Body of pancreas (tissue), 4 donors: ENCODE measurements around the gene POLR1E. TPM values are rescaled to one million over a fixed set of nuclear protein-coding genes. Genes with fewer than 3 reads are reported as not detected.

Experiments
- ATAC-seq: fragments of 150-250 bp; one replicate; pipeline ENCODE4 v1.9.1; 2016
- DNase-seq, 4 donors: peaks; one replicate each; pipeline ENCODE4 v3.0.0-alpha.2; 2019
- H3K27ac ChIP-seq, 4 donors: fragments of 200-600 bp; sonication (generic); 1 replicate in 3 of 4; 2 replicates in 1 of 4; pipeline versions ENCODE4 v1.5.1 to v1.6.1; 2016 to 2019; ENCODE audit warnings: mild to moderate bottlenecking in 1 of 4, mixed read lengths in 1 of 4, moderate library complexity in 1 of 4
- H3K27me3 ChIP-seq, 2 donors: fragments of 200-600 bp; sonication (generic); one replicate each; pipeline ENCODE4 v1.6.0; 2016; ENCODE audit warnings: mild to moderate bottlenecking in 1 of 2
- H3K36me3 ChIP-seq, 2 donors: fragments of 200-600 bp; sonication (generic); replicated peaks in 1 of 2; 2 replicates each; pipeline ENCODE4 v1.5.1; 2016; ENCODE audit warnings: low read depth in 2 of 2; ENCODE audit not compliant: insufficient read depth in 1 of 2
- H3K4me1 ChIP-seq: fragments of 200-600 bp; sonication (generic); one replicate; pipeline ENCODE4 v1.6.0; 2016
- H3K4me3 ChIP-seq, 2 donors: fragments of 200-600 bp; sonication (generic); 1 replicate in 1 of 2; 2 replicates in 1 of 2; pipeline ENCODE4 v1.5.1; 2016 to 2019
- H3K9me3 ChIP-seq, 3 donors: fragments of 200-600 bp; sonication (generic); 1 replicate in 2 of 3; 2 replicates in 1 of 3; pipeline ENCODE4 v1.5.1; 2016
- CTCF ChIP-seq, 7 experiments: fragments of 450-650 bp in 4 of 7; fragments of 200-600 bp in 3 of 7; sonication (generic) in 3 of 7; IDR thresholded peaks; one replicate each; pipeline ENCODE4 v1.5.1; 2016 to 2019; ENCODE audit warnings: antibody characterized with exemption in 7 of 7
- POLR2A ChIP-seq, 3 donors: fragments of 450-650 bp; IDR thresholded peaks; one replicate each; pipeline ENCODE4 v1.6.1; 2016; ENCODE audit warnings: antibody characterized with exemption in 3 of 3, mild to moderate bottlenecking in 2 of 3
- WGBS, 2 donors: methylation state at CpG; one replicate each; pipeline ENCODE4 v1.1.5; 2017; 5-methylcytosine and 5-hydroxymethylcytosine counted together
- intact Hi-C: fragments of 100-400 bp; cut with DNase I; formaldehyde crosslinking; loops from one replicate; pipeline ENCODE4 v1.15.1; 2023
- total RNA-seq, 2 donors: library from RNA; depleted of rRNA; stranded (reverse); fragments of >200 nt; gene quantifications; one replicate each; pipeline ENCODE4 v1.1.0, GENCODE V29; 2016

The POLR1E gene
- total RNA-seq, 2 donors from 2014 or later = 9.6 to 15.0 TPM

- 13 to 22% methylated on average over 2 of the region's 2 CpGs for WGBS, 2 donors
- H3K36me3 ChIP-seq = peaks cover 0 to 11% of the 10 kb centered on the region in 2 donors
- ATAC-seq (peak; percentile 68), DNase-seq (peak; percentile 24 to 53 (median 46))
- H3K9me3 ChIP-seq = no peaks in the 10 kb centered on the region
- intact Hi-C loops = no loop called here
- H3K27ac ChIP-seq = peak overlapping the region in 1 of 4 donors; percentile 31
- no peak overlapping the region for H3K4me3 ChIP-seq
- no peak for TF ChIP-seq CTCF (IDR thresholded peaks at IDR 0.05)
- no peak for TF ChIP-seq POLR2A (IDR thresholded peaks at IDR 0.05)
- H3K4me1 ChIP-seq = peaks cover 14% of the 10 kb centered on the region
- no peaks in the 10 kb centered on the region for H3K27me3 ChIP-seq
These were observed 16.3 kb downstream of the POLR1E start for GRCh38 chr9:37501957-37502596.

- no peak for ATAC-seq
- no peaks in the 10 kb centered on the region for H3K27me3 ChIP-seq
- 90 to 92% methylated on average over 3 of the region's 3 CpGs for WGBS, 2 donors
- H3K27ac ChIP-seq = no peak overlapping the region
- intact Hi-C loops = no loop called here
- no peak for TF ChIP-seq POLR2A (IDR thresholded peaks at IDR 0.05)
- TF ChIP-seq CTCF (IDR thresholded peaks at IDR 0.05) = no peak
- H3K9me3 ChIP-seq = no peaks in the 10 kb centered on the region
- H3K4me1 ChIP-seq = peaks cover 14% of the 10 kb centered on the region
- peak in 1 of 4 donors; percentile 50 for DNase-seq
- H3K4me3 ChIP-seq = no peak overlapping the region
- peaks cover 0 to 1% of the 10 kb centered on the region in 2 donors for H3K36me3 ChIP-seq
These were observed 18.0 kb downstream of the POLR1E start for GRCh38 chr9:37503736-37504135.

DNA sequence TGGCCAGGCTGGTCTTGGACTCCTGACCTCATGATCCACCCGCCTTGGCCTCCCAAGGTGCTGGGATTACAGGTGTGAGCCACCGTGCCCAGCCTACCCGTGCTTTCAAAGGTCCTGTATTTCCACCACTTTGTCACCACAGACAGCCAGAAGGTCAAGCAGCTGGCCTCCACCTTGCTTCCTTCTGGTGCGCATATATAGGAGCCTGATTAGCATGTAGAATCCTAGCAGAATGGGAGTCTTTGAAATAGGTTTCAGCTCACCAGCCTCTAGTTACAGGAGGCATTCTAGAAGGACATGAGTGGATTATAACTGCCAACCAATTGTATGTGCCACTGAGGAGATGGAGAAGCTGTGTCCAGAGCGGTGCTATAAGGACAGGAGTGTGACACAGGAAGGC, 18.9 kb downstream of the POLR1E start:
- TF ChIP-seq POLR2A (IDR thresholded peaks at IDR 0.05) (no peak), CTCF (IDR thresholded peaks at IDR 0.05) (no peak)
- H3K27me3 ChIP-seq = no peaks in the 10 kb centered on the region
- no peaks in the 10 kb centered on the region for H3K36me3 ChIP-seq
- no peak overlapping the region for H3K4me3 ChIP-seq
- intact Hi-C loops = no loop called here
- peaks cover 14% of the 10 kb centered on the region for H3K4me1 ChIP-seq
- no peak overlapping the region for H3K27ac ChIP-seq
- 84 to 85% methylated on average over 5 of the region's 5 CpGs for WGBS, 2 donors
- ATAC-seq (no peak), DNase-seq (no peak)
- no peaks in the 10 kb centered on the region for H3K9me3 ChIP-seq

DNA sequence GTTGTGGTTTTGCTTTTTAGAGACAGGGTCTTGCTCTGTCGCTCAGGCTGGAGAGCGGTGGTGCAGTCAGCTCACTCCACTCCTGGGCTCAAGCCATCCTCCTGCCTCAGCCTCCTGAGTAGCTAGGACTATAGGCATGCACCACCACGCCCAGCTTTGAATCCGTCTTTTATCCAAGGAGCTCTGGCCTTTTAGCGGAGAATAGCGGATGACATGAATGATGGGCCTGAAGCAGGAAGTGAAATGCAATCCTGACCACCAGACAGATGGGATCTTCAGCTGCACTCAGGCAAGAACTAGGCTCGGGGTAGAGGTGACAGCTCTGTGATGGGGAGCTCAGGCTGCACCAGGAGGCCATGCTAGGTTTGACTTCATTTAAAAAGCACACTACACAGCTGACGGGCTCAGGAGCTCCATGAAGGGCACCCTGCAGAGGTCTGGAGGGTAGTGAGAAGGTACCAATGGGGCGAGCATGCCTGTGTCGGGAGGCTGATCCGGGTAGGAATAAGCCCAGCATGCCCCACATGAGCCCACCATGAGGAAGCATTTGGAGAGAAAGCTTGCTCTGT, 21.9 kb downstream of the POLR1E start:
- Histone ChIP-seq H3K9me3 (no peaks in the 10 kb centered on the region), H3K4me1 (peaks cover 3% of the 10 kb centered on the region), H3K36me3 (no peaks in the 10 kb centered on the region), H3K27ac (no peak overlapping the region), H3K4me3 (no peak overlapping the region), H3K27me3 (no peaks in the 10 kb centered on the region)
- no peak for TF ChIP-seq CTCF (IDR thresholded peaks at IDR 0.05)
- no peak for TF ChIP-seq POLR2A (IDR thresholded peaks at IDR 0.05)
- intact Hi-C loops = no loop called here
- 94 to 96% methylated on average over 6 to 11 of the region's 11 CpGs for WGBS, 2 donors
- no peak for ATAC-seq
- no peak for DNase-seq
